HG03575 (cell line): Measurements from ENCODE around the gene PSMG1.

Experiments used
- ATAC-seq: cut with Tn5 transposase; IDR thresholded peaks from one replicate; pipeline ENCODE4 v1.9.1; 2021; ENCODE audit not compliant: unreplicated experiment, insufficient number of reproducible peaks, low FRiP score; ENCODE audit errors: extremely low read depth

Gene PSMG1

GRCh38 chr21:39134288-39134810 is 48.9 kb downstream of the PSMG1 start:
- no peak for ATAC-seq

DNA sequence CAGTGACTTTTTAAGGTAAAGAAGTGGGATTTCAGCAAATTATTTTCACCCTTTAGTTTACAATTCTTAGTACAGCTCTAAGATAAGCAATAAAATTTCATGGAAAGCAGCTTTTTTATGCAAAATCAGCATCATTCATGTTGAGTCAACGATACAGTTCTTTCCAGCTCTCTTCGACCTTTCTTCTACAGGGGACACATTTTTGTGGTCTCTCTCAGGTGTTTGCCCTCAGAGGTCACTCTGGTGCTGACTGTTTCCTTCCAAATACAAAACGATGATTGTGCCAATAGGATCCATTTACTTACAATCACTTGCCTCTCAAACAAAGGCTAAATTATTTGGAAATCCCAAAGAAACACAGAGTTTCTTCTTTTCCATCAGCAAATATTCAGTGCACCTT is 51.0 kb downstream of the PSMG1 start:
- no peak for ATAC-seq

DNA sequence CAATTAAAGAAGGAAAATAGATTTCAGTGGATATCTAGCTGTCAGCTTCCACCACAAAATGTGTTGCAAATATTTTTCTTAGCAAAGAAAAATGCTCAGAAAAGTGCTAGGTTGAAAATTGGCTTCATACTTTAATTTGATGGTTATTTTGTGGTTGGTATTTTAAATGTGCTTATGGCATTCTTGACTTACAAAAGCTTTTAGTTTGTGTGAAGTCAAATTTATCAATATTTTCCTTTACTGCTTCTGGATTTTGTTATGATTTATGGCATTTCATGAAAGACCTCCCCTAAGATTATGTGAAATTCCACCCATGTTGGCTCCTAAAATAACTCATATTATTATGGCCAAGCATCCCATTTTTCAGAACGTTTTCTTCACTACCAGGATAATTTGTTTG is 51.5 kb downstream of the PSMG1 start:
- no peak for ATAC-seq

DNA sequence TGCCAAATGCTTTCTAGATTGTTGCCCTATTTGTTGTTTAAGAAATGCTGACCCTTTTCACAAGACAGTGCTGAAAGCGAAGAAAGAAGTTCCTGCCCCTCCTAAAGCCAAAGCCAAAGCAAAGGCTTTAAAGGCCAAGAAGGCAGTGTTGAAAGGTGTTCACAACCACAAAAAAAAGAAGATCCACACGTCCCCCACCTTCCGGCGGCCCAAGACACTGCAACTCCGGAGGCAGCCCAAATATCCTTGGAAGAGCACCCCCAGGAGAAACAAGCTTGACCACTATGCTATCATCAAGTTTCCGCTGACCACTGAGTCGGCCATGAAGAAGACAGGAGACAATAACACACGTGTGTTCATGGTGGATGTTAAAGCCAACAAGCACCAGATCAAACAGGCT is 55.7 kb downstream of the PSMG1 start:
- ATAC-seq: no peak

- ATAC-seq: no peak
Observed at GRCh38 chr21:39126486-39126806, 56.8 kb downstream of the PSMG1 start.

- ATAC-seq: no peak
Observed at GRCh38 chr21:39125752-39126485, 57.3 kb downstream of the PSMG1 start.
